Middle frontal gyrus (tissue), 1 donor: ENCODE data around the gene PPEF2.
"Not testable (repeated sequence)": the region's sequence is repeated elsewhere in the genome, so short reads cannot be mapped to it uniquely, and the experiment has no call there.

ENCODE experiments used
- DNase-seq: peaks from one replicate; pipeline ENCODE4 v3.0.0-alpha.2; 2015; ENCODE audit warnings: low spot score; ENCODE audit errors: extremely low spot score

The PPEF2 gene, protein sequence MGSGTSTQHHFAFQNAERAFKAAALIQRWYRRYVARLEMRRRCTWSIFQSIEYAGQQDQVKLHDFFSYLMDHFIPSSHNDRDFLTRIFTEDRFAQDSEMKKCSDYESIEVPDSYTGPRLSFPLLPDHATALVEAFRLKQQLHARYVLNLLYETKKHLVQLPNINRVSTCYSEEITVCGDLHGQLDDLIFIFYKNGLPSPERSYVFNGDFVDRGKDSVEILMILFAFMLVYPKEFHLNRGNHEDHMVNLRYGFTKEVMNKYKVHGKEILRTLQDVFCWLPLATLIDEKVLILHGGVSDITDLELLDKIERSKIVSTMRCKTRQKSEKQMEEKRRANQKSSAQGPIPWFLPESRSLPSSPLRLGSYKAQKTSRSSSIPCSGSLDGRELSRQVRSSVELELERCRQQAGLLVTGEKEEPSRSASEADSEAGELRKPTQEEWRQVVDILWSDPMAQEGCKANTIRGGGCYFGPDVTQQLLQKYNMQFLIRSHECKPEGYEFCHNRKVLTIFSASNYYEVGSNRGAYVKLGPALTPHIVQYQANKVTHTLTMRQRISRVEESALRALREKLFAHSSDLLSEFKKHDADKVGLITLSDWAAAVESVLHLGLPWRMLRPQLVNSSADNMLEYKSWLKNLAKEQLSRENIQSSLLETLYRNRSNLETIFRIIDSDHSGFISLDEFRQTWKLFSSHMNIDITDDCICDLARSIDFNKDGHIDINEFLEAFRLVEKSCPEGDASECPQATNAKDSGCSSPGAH

DNA sequence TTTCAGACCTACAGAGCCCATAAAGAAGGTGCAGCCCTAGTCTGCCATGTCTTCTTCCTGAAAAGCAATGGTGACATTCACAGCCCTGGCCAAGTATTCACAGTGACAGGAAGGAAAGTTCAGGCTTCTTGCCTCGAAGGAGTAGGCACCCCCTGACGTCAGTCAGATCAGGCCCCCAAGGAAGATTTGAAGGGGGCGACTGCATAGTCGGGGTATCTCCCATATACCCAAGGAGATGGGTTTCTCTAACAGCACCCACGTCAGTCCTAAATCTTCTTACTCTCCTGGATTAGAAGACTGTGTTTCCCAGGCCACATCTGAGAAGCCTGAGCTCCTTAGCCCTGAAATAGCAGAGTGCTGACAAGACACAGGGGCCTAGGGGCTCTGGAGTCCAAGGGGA, at the start of gene PPEF2:
Gene PPEF2, minus strand, starts transcription at position 101 of the 400 bp plus-strand sequence. CDS start 6,127 bp downstream, outside the sequence.
- DNase-seq: no peak

DNA sequence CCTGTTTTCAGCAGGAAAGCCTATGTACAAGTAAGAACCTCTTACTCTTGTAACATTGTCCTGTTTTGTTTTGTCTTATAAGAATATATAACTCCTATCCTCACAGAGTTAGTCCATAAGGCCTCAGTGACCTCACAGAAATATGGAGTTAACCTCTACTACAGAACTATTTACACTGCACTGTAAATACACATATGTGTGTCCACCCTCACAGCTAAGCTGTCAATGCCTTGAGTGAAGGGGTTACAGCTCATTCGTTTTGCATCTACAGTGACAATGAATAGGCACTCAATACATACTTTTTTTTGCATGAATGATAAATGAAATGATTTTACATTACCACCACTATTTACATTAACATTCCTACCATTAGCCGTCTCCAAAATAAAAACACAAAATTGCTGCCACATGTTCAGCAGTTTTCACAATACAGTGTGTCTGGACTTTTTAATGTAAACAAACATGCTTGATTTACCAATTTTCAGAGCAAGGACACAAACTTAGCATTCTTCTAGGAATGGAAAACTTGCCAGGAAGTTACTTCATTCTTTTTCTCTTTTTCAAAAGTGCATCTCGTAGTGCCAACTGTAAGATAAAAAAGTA, 48.1 kb upstream of the PPEF2 start:
- no peak for DNase-seq

GRCh38 chr4:75948822-75949444, 46.7 kb upstream of the PPEF2 start:
- no peak for DNase-seq

DNA sequence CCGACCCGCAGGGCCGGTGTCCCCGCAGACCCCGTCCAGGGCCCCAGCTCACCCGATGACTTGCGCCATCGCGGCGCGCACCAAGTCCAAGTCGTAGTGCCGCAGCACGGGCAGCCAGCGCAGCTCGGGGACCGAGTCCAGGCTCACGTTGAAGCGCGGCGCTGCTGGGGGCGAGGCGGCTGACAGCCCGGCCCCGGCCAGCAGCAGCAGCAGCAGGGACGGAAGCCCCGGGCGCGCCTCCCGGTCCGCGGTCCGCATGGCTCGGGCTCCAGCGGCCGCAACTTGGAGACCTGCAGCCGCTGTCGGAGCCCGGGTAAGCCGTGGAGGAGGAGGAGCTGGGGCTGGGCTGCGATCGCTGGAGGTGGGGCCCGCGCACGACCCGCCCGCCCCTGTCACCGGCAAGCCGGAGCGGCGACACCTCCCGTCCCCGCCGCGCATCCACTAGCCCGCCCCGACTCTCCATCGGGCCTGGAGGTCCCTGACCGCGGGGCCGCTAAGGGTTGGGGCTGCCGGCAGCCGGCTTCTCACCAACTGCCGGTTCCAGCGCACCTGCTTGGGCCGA, 38.5 kb upstream of the PPEF2 start, which contains the start of gene NAAA:
Gene NAAA, minus strand, starts transcription at position 322 of the 562 bp plus-strand sequence. Its CDS starts 64 bp downstream, at position 258.
- DNase-seq: no peak

GRCh38 chr4:75939890-75940691, 37.8 kb upstream of the PPEF2 start:
- peak; percentile 4 for DNase-seq

GRCh38 chr4:75935628-75936027, 33.4 kb upstream of the PPEF2 start:
- DNase-seq: no peak

DNA sequence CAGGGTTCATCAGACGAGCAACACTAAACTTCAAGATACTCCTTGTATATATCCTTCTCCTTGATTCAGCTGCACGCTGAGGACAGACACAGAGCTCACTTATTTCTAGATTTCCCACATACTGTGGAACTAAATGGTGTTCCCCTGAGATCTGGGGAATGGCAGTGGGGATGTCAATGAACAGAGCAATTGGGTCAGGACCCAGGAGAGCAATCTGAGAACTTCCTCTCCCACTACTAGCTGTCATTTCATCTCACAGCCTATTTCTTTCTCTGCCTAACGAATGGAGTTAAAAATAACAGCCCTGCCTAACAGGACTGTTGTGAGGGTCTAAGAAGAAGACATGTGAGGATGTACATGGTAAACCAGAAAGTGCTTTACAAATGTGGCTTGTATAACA, 27.9 kb upstream of the PPEF2 start:
- DNase-seq: no peak

GRCh38 chr4:75924916-75925315, 22.7 kb upstream of the PPEF2 start:
- DNase-seq: not testable (repeated sequence)

DNA sequence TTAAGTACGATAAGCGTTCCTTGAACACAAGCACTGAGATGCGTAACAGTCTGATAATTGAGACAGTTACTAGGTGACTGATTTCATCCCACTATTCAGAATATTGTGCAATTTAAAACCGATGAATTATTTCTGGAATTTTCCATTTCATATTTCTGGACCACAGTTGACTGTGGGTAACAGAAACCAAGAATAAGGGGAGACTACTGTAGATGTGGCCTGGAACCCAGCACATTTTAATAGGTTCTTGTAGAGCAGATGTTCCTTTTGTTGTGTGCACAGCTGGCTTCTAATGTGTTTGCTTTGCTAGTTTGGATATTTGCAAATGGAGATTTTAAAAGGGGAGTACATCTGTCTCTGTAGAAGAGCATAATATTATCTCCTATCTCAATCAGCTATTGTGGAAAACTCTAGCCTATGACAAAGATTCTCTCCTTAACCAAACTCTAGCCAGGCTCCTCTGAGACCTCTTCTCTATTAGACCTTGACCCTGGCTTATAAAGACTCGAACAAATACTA, 22.1 kb upstream of the PPEF2 start:
- no peak for DNase-seq

GRCh38 chr4:75922588-75922987, 20.3 kb upstream of the PPEF2 start:
- no peak for DNase-seq

- no peak for DNase-seq
Measured at GRCh38 chr4:75921910-75922309, 19.7 kb upstream of the PPEF2 start.

DNA sequence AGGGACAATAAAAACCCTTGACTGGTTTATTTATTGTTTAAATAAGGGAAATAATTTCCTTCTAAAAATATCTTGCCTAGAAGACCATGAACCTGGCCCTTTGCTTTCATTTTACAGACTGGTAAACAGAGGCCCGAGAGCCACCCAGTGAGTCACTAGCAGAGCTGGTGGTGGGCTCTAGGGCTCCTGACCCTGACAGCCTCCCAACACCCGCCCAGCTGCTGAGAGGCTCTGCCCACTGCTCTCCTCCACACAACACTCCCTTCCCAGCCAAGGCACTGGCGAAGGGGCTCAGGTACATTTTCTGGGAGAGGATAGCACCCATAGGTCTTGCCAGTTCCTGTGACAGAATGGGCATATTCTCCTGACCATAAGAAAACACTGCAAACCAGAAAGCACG, 18.1 kb upstream of the PPEF2 start:
- DNase-seq: no peak

DNA sequence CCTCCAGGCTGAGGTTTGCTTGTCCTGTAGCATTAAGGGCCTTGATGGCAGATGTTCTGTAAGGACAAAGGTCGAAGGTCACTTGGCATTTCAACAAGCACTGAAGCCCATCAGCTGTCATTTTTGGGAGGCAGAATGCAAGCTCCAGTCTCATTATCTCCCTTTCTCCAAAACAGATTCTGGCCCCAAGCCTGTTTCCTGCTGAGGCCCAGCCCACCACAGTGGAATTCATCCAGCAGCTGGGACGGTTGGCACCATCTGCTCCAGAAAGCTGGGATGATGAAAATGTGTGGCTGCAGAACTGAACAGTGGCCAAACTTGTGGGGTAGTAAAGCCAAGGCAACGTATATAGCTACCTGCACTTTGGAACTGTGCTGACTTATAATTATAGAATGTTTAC, 17.7 kb upstream of the PPEF2 start:
- DNase-seq: peak; percentile 62

GRCh38 chr4:75916091-75916661, 13.9 kb upstream of the PPEF2 start:
- DNase-seq: peak; percentile 22

DNA sequence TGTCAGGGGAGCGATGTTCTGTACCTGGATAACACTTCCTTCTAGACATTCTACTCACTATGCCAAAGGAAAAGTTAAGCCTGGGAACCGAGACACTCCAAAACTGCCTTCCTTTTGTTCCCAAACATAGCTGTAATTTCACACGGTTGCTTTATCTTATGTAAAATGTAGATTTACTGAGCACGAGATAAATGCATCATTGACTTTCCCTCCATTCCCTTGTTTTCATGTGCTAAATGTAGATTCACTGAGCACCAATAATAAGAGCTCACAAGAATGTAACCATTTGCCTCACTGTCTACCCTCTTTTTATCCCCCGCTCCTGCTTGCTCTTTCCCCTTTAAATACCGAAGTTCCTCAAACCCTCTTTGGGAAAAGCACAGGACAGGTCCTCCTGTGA, 10.7 kb upstream of the PPEF2 start:
- no peak for DNase-seq

DNA sequence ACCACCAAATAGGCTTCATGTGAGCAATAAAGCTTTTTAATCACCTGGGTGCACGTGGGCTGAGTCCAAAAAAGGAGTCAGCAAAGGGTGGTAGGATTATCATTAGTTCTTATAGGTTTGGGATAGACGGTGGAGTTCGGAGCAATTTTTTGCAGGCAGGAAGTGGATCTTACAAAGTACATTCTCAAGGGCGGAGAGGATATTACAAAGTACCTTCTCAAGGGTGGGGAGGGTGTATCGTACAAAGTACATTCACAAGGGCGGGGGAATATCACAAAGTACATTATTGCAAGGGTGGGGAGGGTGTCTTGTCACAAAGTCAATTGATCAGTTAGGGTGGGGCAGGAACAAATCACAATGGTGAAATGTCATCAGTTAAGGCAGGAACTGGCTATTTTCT, 8.6 kb upstream of the PPEF2 start:
- DNase-seq: not testable (repeated sequence)

DNA sequence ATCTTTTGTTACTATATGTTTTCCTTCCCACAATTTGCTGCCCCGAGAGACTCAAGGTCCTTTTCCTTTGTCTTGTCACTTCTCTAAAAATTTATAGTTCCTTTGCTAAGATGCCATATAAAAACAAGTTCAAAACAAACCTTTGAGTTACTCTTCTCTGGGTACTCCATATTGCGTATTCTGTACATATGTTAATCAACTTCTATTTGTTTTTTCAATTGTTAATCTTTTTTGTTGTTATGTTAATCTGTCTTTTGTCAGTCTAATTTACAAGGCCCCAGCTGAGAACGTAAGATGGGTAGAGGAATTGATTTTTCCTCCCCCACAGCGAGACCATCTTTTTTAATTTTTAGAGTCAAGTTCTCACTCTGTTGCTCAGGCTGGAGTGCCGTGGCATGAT, 7.2 kb upstream of the PPEF2 start:
- DNase-seq: no peak

- DNase-seq: no peak
Measured at GRCh38 chr4:75908555-75908954, 6.3 kb upstream of the PPEF2 start.

GRCh38 chr4:75907966-75908365, 5.7 kb upstream of the PPEF2 start:
- no peak for DNase-seq

DNA sequence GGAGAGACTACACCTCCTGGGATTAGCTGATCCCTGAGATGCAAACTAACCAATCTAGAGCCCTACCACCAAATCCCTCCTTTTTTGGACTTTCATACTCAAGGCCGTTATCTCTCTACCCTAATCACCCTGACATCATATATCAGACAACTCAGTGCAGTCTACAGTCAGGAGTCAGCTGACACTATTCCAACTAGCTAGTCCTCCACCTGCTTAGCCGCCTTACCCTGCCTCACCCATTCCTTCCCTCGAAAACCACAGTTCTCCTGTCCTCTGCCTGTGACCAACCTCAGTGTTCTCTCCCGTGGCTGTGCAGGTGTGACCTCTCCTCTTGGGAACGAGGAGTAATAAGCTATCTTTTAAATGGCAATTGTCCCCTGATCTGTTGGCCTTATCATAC, 1.8 kb upstream of the PPEF2 start:
- no peak for DNase-seq
